CD8-positive, alpha-beta memory T cell (primary cell): ENCODE measurements around the gene CTXN1. TPM values are rescaled to one million over a fixed set of nuclear protein-coding genes. Genes with fewer than 3 reads are reported as not detected.
"Not testable (repeated sequence)": the region's sequence is repeated elsewhere in the genome, so short reads cannot be mapped to it uniquely, and the experiment has no call there.

Source experiments
- CTCF ChIA-PET: fragments of 350-600 bp; sonication (Branson Sonifier 250); formaldehyde crosslinking; loops from one replicate; lab custom pipeline; 2021; ENCODE audit warnings: antibody characterized with exemption; lab: Charles Lee
- POLR2A ChIA-PET: fragments of 350-600 bp; sonication (Branson Sonifier 250); formaldehyde crosslinking; loops from one replicate; lab custom pipeline; 2021; ENCODE audit warnings: antibody characterized with exemption; lab: Charles Lee
- DNase-seq, 5 donors: peaks; one replicate each; pipeline versions ENCODE4 v3.0.0 to v3.0.0-alpha.2; 2020 to 2022; ENCODE audit warnings: mixed read lengths in 1 of 5
- H3K27ac ChIP-seq: one replicate; pipeline ENCODE4 v1.7.0; 2013; ENCODE audit warnings: low read depth, mild to moderate bottlenecking, low read length, moderate library complexity
- H3K27me3 ChIP-seq: 2 replicates; pipeline ENCODE4 v1.7.0; 2013; ENCODE audit warnings: low read length, mild to moderate bottlenecking; ENCODE audit not compliant: insufficient read depth, poor library complexity, severe bottlenecking
- H3K36me3 ChIP-seq: 2 replicates; pipeline ENCODE4 v1.7.0; 2013; ENCODE audit warnings: mild to moderate bottlenecking, low read length, moderate library complexity; ENCODE audit not compliant: insufficient read depth
- H3K4me1 ChIP-seq: 2 replicates; pipeline ENCODE4 v1.7.0; 2013; ENCODE audit warnings: mild to moderate bottlenecking, low read length, moderate library complexity; ENCODE audit not compliant: insufficient read depth
- H3K4me3 ChIP-seq: 2 replicates; pipeline ENCODE4 v1.7.0; 2013; ENCODE audit warnings: mild to moderate bottlenecking, low read length
- H3K9me3 ChIP-seq: 2 replicates; pipeline ENCODE4 v1.7.0; 2013; ENCODE audit warnings: mild to moderate bottlenecking, low read length
- H3K27ac Mint-ChIP-seq, 8 donors: one replicate each; pipeline ENCODE4 v1.8.0; 2020 to 2021; ENCODE audit warnings: mixed read lengths in 8 of 8, mild to moderate bottlenecking in 6 of 8, inconsistent platforms in 3 of 8, moderate library complexity in 3 of 8
- H3K27me3 Mint-ChIP-seq, 2 donors: one replicate each; pipeline ENCODE4 v1.8.0; 2020 to 2021; ENCODE audit warnings: mixed read lengths in 2 of 2, mild to moderate bottlenecking in 1 of 2, moderate library complexity in 1 of 2
- H3K36me3 Mint-ChIP-seq, 3 donors: one replicate each; pipeline ENCODE4 v1.8.0; 2020 to 2021; ENCODE audit warnings: mixed read lengths in 3 of 3, inconsistent platforms in 1 of 3, mild to moderate bottlenecking in 1 of 3
- H3K4me1 Mint-ChIP-seq, 3 donors: one replicate each; pipeline ENCODE4 v1.8.0; 2020 to 2021; ENCODE audit warnings: mixed read lengths in 3 of 3, inconsistent platforms in 1 of 3, mild to moderate bottlenecking in 1 of 3
- H3K4me3 Mint-ChIP-seq, 7 donors: one replicate each; pipeline ENCODE4 v1.8.0; 2020 to 2021; ENCODE audit warnings: mixed read lengths in 7 of 7, mild to moderate bottlenecking in 6 of 7, moderate library complexity in 4 of 7, inconsistent platforms in 2 of 7
- H3K9me3 Mint-ChIP-seq, 5 donors: one replicate each; pipeline ENCODE4 v1.8.0; 2020 to 2022; ENCODE audit warnings: mixed read lengths in 5 of 5, mild to moderate bottlenecking in 3 of 5, moderate library complexity in 2 of 5, inconsistent platforms in 1 of 5
- polyA plus RNA-seq: library from polyadenylated mRNA; unstranded; fragments of 300-500 nt; fragmentation: Illumina TruSeq; gene quantifications from one replicate; pipeline ENCODE4 v1.2.3, GENCODE V29; 2021
- total RNA-seq, 2 experiments: library from RNA; stranded (reverse); gene quantifications; one replicate each; pipeline ENCODE4 v1.2.3, GENCODE V29; 2021

The CTXN1 gene
- total and polyA plus RNA-seq, 3 experiments from 2014 or later = 0.42 to 0.72 TPM; not detected in 1

GRCh38 chr19:7968008-7968795, 42.3 kb upstream of the CTXN1 start:
- H3K36me3 ChIP-seq = peaks cover 5% of the 10 kb centered on the region
- no peaks in the 10 kb centered on the region for H3K9me3 ChIP-seq
- no peak for DNase-seq
- H3K4me3 Mint-ChIP-seq = no peak overlapping the region
- no peak overlapping the region for H3K4me3 ChIP-seq
- CTCF ChIA-PET = interaction anchor here (1.5 kb wide), 1 partner anchor 21 kb away, joined by 3 read pairs; no protein-coding TSS in a partner anchor
- POLR2A ChIA-PET = no interaction called here
- no peak overlapping the region for H3K27ac ChIP-seq
- no peaks in the 10 kb centered on the region for H3K4me1 Mint-ChIP-seq
- peaks cover 0 to 76% (median 6%) of the 10 kb centered on the region in 3 donors for H3K36me3 Mint-ChIP-seq
- peak overlapping the region in 2 of 8 donors; percentile 78 to 79 for H3K27ac Mint-ChIP-seq
- H3K9me3 Mint-ChIP-seq = no peaks in the 10 kb centered on the region
- no peaks in the 10 kb centered on the region for H3K4me1 ChIP-seq
- no peaks in the 10 kb centered on the region for H3K27me3 ChIP-seq
- peaks cover 0 to 1% of the 10 kb centered on the region in 2 donors for H3K27me3 Mint-ChIP-seq

GRCh38 chr19:7965921-7966665, 40.2 kb upstream of the CTXN1 start:
- no peaks in the 10 kb centered on the region for H3K9me3 Mint-ChIP-seq
- ChIA-PET POLR2A (no interaction called here), CTCF (no interaction called here)
- H3K27ac ChIP-seq = no peak overlapping the region
- DNase-seq = no peak
- no peak overlapping the region for H3K4me3 Mint-ChIP-seq
- H3K27ac Mint-ChIP-seq = peak overlapping the region in 3 of 8 donors; percentile 43 to 54 (median 47)
- H3K9me3 ChIP-seq = no peaks in the 10 kb centered on the region
- no peaks in the 10 kb centered on the region for H3K4me1 ChIP-seq
- H3K36me3 Mint-ChIP-seq = peaks cover 4 to 78% (median 7%) of the 10 kb centered on the region in 3 donors
- peaks cover 5% of the 10 kb centered on the region for H3K36me3 ChIP-seq
- peaks cover 0 to 1% of the 10 kb centered on the region in 2 donors for H3K27me3 Mint-ChIP-seq
- no peaks in the 10 kb centered on the region for H3K27me3 ChIP-seq
- no peaks in the 10 kb centered on the region for H3K4me1 Mint-ChIP-seq
- no peak overlapping the region for H3K4me3 ChIP-seq

GRCh38 chr19:7965259-7965841, 39.4 kb upstream of the CTXN1 start:
- Histone ChIP-seq H3K4me1 (no peaks in the 10 kb centered on the region), H3K4me3 (no peak overlapping the region), H3K9me3 (no peaks in the 10 kb centered on the region), H3K27me3 (no peaks in the 10 kb centered on the region), H3K36me3 (peaks cover 5% of the 10 kb centered on the region), H3K27ac (no peak overlapping the region)
- Mint-ChIP-seq H3K9me3 (no peaks in the 10 kb centered on the region), H3K27me3 (peaks cover 0 to 1% of the 10 kb centered on the region in 2 donors), H3K4me3 (no peak overlapping the region), H3K4me1 (no peaks in the 10 kb centered on the region), H3K27ac (peak overlapping the region in 1 of 8 donors; percentile 13), H3K36me3 (peaks cover 4 to 78% (median 7%) of the 10 kb centered on the region in 3 donors)
- DNase-seq = no peak
- POLR2A ChIA-PET = no interaction called here
- CTCF ChIA-PET = no interaction called here

GRCh38 chr19:7963566-7963965, 37.6 kb upstream of the CTXN1 start:
- Mint-ChIP-seq H3K36me3 (peaks cover 4 to 72% (median 7%) of the 10 kb centered on the region in 3 donors), H3K4me3 (no peak overlapping the region), H3K4me1 (no peaks in the 10 kb centered on the region), H3K27me3 (peaks cover 0 to 1% of the 10 kb centered on the region in 2 donors), H3K27ac (no peak overlapping the region), H3K9me3 (no peaks in the 10 kb centered on the region)
- CTCF ChIA-PET = interaction anchor here (1.0 kb wide), 1 partner anchor 19 kb away, joined by 3 read pairs; no protein-coding TSS in a partner anchor
- H3K27me3 ChIP-seq = no peaks in the 10 kb centered on the region
- peaks cover 5% of the 10 kb centered on the region for H3K36me3 ChIP-seq
- POLR2A ChIA-PET = no interaction called here
- no peak overlapping the region for H3K27ac ChIP-seq
- H3K4me1 ChIP-seq = no peaks in the 10 kb centered on the region
- no peak overlapping the region for H3K4me3 ChIP-seq
- DNase-seq = no peak
- no peaks in the 10 kb centered on the region for H3K9me3 ChIP-seq

GRCh38 chr19:7962644-7963268, 36.8 kb upstream of the CTXN1 start:
- Histone ChIP-seq H3K27ac (no peak overlapping the region), H3K4me1 (no peaks in the 10 kb centered on the region), H3K9me3 (no peaks in the 10 kb centered on the region), H3K4me3 (no peak overlapping the region), H3K36me3 (peaks cover 5% of the 10 kb centered on the region), H3K27me3 (no peaks in the 10 kb centered on the region)
- no peaks in the 10 kb centered on the region for H3K4me1 Mint-ChIP-seq
- H3K27me3 Mint-ChIP-seq = peaks cover 0 to 1% of the 10 kb centered on the region in 2 donors
- POLR2A ChIA-PET = no interaction called here
- no peak for DNase-seq
- CTCF ChIA-PET = no interaction called here
- H3K36me3 Mint-ChIP-seq = peaks cover 4 to 71% (median 7%) of the 10 kb centered on the region in 3 donors
- no peak overlapping the region for H3K4me3 Mint-ChIP-seq
- H3K9me3 Mint-ChIP-seq = no peaks in the 10 kb centered on the region
- peak overlapping the region in 1 of 8 donors; percentile 38 for H3K27ac Mint-ChIP-seq

- Mint-ChIP-seq H3K9me3 (no peaks in the 10 kb centered on the region), H3K36me3 (peaks cover 4 to 66% (median 7%) of the 10 kb centered on the region in 3 donors), H3K4me1 (no peaks in the 10 kb centered on the region), H3K4me3 (no peak overlapping the region), H3K27ac (peak overlapping the region in 1 of 8 donors; percentile 56), H3K27me3 (peaks cover 0 to 1% of the 10 kb centered on the region in 2 donors)
- Histone ChIP-seq H3K27me3 (no peaks in the 10 kb centered on the region), H3K4me1 (no peaks in the 10 kb centered on the region), H3K9me3 (no peaks in the 10 kb centered on the region), H3K4me3 (no peak overlapping the region), H3K27ac (no peak overlapping the region), H3K36me3 (peaks cover 5% of the 10 kb centered on the region)
- ChIA-PET POLR2A (no interaction called here), CTCF (no interaction called here)
- DNase-seq = no peak
Measured at GRCh38 chr19:7961920-7962626, 36.1 kb upstream of the CTXN1 start.

GRCh38 chr19:7961082-7961481, 35.1 kb upstream of the CTXN1 start:
- DNase-seq, H3K4me3 ChIP-seq, H3K9me3 Mint-ChIP-seq, H3K27me3 ChIP-seq, H3K4me1 Mint-ChIP-seq, H3K9me3 ChIP-seq, H3K4me3 Mint-ChIP-seq, H3K36me3 ChIP-seq, H3K4me1 ChIP-seq, POLR2A ChIA-PET, CTCF ChIA-PET, H3K27ac ChIP-seq, H3K27ac Mint-ChIP-seq, H3K27me3 Mint-ChIP-seq: not testable (repeated sequence)
- peaks cover 4 to 57% (median 4%) of the 10 kb centered on the region in 3 donors for H3K36me3 Mint-ChIP-seq
